ENCODE results near the gene PPP6R2.

- no peak for TF ChIP-seq POLR2AphosphoS5 (IDR thresholded peaks at IDR 0.05; ENCODE audit: low read depth, low read length)
- TF ChIP-seq FOXP2 (optimal IDR thresholded peaks at IDR 0.05; ENCODE audit: borderline replicate concordance, extremely low read depth, extremely low read length, insufficient read depth) = no peak
Observed at GRCh38 chr22:50470491-50470890, 127.4 kb downstream of the PPP6R2 start.

Measured in PFSK-1 (cell line).